GM23338 (cell line): ENCODE measurements around the gene ARF1.

Source experiments
- CREB1 ChIP-seq: fragments of 250-450 bp; sonication (Bioruptor Pico); IDR thresholded peaks from 2 replicates; pipeline ENCODE4 v1.5.0; 2020; ENCODE audit warnings: low read depth, mild to moderate bottlenecking, moderate library complexity
- CTCF ChIP-seq, 2 experiments: fragments of 200-600 bp in 1 of 2; sonication (generic) in 1 of 2; conservative IDR thresholded peaks; 2 replicates each; pipeline versions ENCODE4 v1.5.1 to v1.6.1; 2016 to 2017; ENCODE audit warnings: antibody characterized with exemption in 2 of 2, low read depth in 2 of 2, mild to moderate bottlenecking in 2 of 2, moderate library complexity in 1 of 2
- EZH2 ChIP-seq: fragments of 200-600 bp; sonication (generic); IDR thresholded peaks from one replicate; pipeline ENCODE4 v1.8.0; 2017; ENCODE audit warnings: antibody characterized with exemption, mild to moderate bottlenecking, low read depth; ENCODE audit not compliant: unreplicated experiment
- EZH2phosphoT487 ChIP-seq: fragments of 200-600 bp; sonication (generic); IDR thresholded peaks from one replicate; pipeline ENCODE4 v1.8.1; 2018; ENCODE audit warnings: antibody characterized with exemption; ENCODE audit not compliant: unreplicated experiment
- JUNB ChIP-seq: IDR thresholded peaks from one replicate; pipeline ENCODE4 v1.6.1; 2016; ENCODE audit warnings: antibody characterized with exemption; ENCODE audit not compliant: unreplicated experiment
- POLR2AphosphoS5 ChIP-seq: IDR thresholded peaks from 2 replicates; pipeline ENCODE4 v1.6.1; 2016; ENCODE audit warnings: antibody characterized with exemption, low read depth
- REST ChIP-seq: IDR thresholded peaks from one replicate; pipeline ENCODE4 v1.6.1; 2018; ENCODE audit warnings: antibody characterized with exemption; ENCODE audit not compliant: unreplicated experiment
- ZNF331 ChIP-seq: fragments of 250-450 bp; sonication (Bioruptor Pico); IDR thresholded peaks from 2 replicates; pipeline ENCODE4 v1.5.0; 2020; ENCODE audit warnings: low read depth, mild to moderate bottlenecking, moderate library complexity
- TF ChIP-seq, protein P1 (sequence below): IDR thresholded peaks from 2 replicates; pipeline ENCODE4 v1.6.1; 2016; ENCODE audit warnings: antibody characterized with exemption

GRCh38 chr1:228118040-228118439 lies 35.5 kb downstream of the ARF1 start:
- TF ChIP-seq EZH2phosphoT487 (no peak), CTCF (conservative IDR thresholded peaks at IDR 0.05; ENCODE audit: low read depth in 2 of 2) (no peak), EZH2 (no peak), CREB1 (CRISPR knock-in tag) (no peak), ZNF331 (no peak), POLR2AphosphoS5 (no peak), REST (no peak), JUNB (no peak)
- TF ChIP-seq, protein P1, sequence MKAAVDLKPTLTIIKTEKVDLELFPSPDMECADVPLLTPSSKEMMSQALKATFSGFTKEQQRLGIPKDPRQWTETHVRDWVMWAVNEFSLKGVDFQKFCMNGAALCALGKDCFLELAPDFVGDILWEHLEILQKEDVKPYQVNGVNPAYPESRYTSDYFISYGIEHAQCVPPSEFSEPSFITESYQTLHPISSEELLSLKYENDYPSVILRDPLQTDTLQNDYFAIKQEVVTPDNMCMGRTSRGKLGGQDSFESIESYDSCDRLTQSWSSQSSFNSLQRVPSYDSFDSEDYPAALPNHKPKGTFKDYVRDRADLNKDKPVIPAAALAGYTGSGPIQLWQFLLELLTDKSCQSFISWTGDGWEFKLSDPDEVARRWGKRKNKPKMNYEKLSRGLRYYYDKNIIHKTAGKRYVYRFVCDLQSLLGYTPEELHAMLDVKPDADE, result no peak
